Natural killer cell (primary cell): ENCODE measurements around the gene DNASE1L3. TPM values are rescaled to one million over a fixed set of nuclear protein-coding genes. Genes with fewer than 3 reads are reported as not detected.
A peak's percentile ranks its signal among the peaks of the same experiment; 100 is the strongest.

Experiments
- ATAC-seq, 3 donors: fragments of 150-1000 bp in 2 of 3; fragments of 200-7000 bp in 1 of 3; cut with Tn5 transposase; 1 replicate in 1 of 3; 2 replicates in 2 of 3; pipeline ENCODE4 v1.10.0; 2021; ENCODE audit warnings: mild to moderate bottlenecking in 2 of 3, moderate library complexity in 2 of 3
- DNase-seq, 2 donors: peaks; one replicate each; pipeline versions ENCODE4 v3.0.0 to v3.0.0-alpha.2; 2013 to 2021; ENCODE audit warnings: mixed read lengths in 1 of 2
- H3K27ac ChIP-seq: one replicate; pipeline ENCODE4 v1.5.1; 2013; ENCODE audit warnings: mild to moderate bottlenecking, low read length
- H3K27me3 ChIP-seq: one replicate; pipeline ENCODE4 v1.6.1; 2013; ENCODE audit warnings: low read length; ENCODE audit not compliant: control insufficient read depth, insufficient read depth
- H3K36me3 ChIP-seq: one replicate; pipeline ENCODE4 v1.6.1; 2013; ENCODE audit warnings: low read length; ENCODE audit not compliant: control insufficient read depth, insufficient read depth
- H3K4me1 ChIP-seq: one replicate; pipeline ENCODE4 v1.6.1; 2013; ENCODE audit warnings: low read length; ENCODE audit not compliant: control insufficient read depth, insufficient read depth
- H3K4me3 ChIP-seq: one replicate; pipeline ENCODE4 v1.5.1; 2013; ENCODE audit warnings: low read length
- H3K9me3 ChIP-seq: one replicate; pipeline ENCODE4 v1.6.1; 2013; ENCODE audit warnings: low read length; ENCODE audit not compliant: control insufficient read depth, insufficient read depth
- H3K27ac Mint-ChIP-seq, 2 donors: one replicate each; pipeline ENCODE4 v1.8.0; 2022; ENCODE audit warnings: mild to moderate bottlenecking in 2 of 2, mixed read lengths in 2 of 2, moderate library complexity in 1 of 2
- H3K27me3 Mint-ChIP-seq, 2 donors: one replicate each; pipeline ENCODE4 v1.8.0; 2022; ENCODE audit warnings: low read depth in 2 of 2, mixed read lengths in 2 of 2
- H3K36me3 Mint-ChIP-seq: one replicate; pipeline ENCODE4 v1.8.0; 2022; ENCODE audit warnings: mixed read lengths
- H3K4me1 Mint-ChIP-seq, 2 donors: one replicate each; pipeline ENCODE4 v1.8.0; 2022; ENCODE audit warnings: mixed read lengths in 2 of 2
- H3K4me3 Mint-ChIP-seq: one replicate; pipeline ENCODE4 v1.8.0; 2022; ENCODE audit warnings: mild to moderate bottlenecking, moderate library complexity, mixed read lengths
- H3K9me3 Mint-ChIP-seq, 2 donors: one replicate each; pipeline ENCODE4 v1.8.0; 2022; ENCODE audit warnings: mixed read lengths in 2 of 2
- WGBS: methylation state at CpG from one replicate; pipeline ENCODE4 v1.1.7; 2013; ENCODE audit warnings: missing lambda C conversion rate; ENCODE audit not compliant: insufficient coverage; 5-methylcytosine and 5-hydroxymethylcytosine counted together
- intact Hi-C: fragments of 100-400 bp; cut with micrococcal nuclease; formaldehyde crosslinking; loops from one replicate; pipeline ENCODE4 v1.14.2; 2022
- total RNA-seq, 4 donors: library from RNA; stranded (reverse); fragments of 120-200 nt in 1 of 4; gene quantifications; one replicate each; pipeline versions ENCODE4 v1.2.3 to v1.2.4, GENCODE V29; 2013 to 2022
- TF ChIP-seq, protein P1 (sequence below): fragments of 200-600 bp; IDR thresholded peaks from one replicate; pipeline ENCODE4 v1.8.0; 2022; ENCODE audit warnings: antibody characterized with exemption

The DNASE1L3 gene
- total RNA-seq, 3 donors from 2014 or later (not counting 1 experiment from before 2014, with no cell fraction given), result 1.3 TPM; not detected in 2

DNA sequence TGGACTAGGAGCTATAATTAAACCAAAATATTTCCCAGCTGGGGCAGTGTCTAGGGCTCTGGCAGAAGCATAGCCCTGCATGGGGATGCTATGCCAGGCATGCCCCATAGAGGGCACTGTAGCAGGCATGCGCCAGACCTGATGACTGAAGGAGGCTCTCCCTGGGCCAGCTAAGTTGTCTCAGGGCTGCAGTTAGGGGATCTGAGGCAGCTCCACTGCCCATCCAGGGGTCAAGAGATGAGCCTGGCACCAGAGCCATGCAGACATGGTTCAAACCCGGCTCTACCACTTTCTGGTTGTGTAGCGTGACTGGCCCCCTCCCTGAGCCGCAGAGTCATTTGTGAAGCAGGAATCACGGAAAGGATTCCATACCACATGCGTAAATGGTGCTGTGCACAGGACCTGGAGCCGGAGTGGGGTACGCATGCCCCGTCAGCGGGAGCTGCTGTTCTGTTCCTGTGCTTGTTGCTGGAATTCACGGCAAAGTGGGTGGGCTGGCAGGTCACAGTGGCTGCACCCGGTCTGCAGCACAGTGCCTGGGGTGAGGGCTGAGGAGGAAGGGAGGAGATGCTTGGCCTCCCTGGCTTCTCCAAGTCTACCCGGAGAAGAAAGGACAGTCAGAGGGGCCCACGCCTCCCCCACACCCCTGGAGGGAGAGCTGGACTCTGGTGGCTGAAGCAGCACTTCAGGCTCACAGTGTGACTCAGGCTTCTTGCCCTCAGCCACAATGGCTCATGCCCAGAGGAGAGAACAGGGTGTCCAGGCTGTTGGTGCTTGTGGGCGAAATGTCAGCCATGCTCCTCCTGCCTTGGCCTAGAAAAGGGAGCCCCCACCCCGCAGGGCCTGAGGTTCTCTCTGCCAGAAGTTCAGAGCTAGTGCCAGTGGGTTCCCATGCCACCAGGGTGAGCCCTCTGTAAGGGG lies 43.1 kb downstream of the DNASE1L3 start:
- WGBS, result 95% methylated on average over 16 of the region's 16 CpGs
- no peaks in the 10 kb centered on the region for H3K4me1 Mint-ChIP-seq
- H3K36me3 ChIP-seq, result peaks cover 13% of the 10 kb centered on the region
- no peaks in the 10 kb centered on the region for H3K9me3 Mint-ChIP-seq
- no peaks in the 10 kb centered on the region for H3K27me3 ChIP-seq
- no peaks in the 10 kb centered on the region for H3K9me3 ChIP-seq
- TF ChIP-seq, protein P1, sequence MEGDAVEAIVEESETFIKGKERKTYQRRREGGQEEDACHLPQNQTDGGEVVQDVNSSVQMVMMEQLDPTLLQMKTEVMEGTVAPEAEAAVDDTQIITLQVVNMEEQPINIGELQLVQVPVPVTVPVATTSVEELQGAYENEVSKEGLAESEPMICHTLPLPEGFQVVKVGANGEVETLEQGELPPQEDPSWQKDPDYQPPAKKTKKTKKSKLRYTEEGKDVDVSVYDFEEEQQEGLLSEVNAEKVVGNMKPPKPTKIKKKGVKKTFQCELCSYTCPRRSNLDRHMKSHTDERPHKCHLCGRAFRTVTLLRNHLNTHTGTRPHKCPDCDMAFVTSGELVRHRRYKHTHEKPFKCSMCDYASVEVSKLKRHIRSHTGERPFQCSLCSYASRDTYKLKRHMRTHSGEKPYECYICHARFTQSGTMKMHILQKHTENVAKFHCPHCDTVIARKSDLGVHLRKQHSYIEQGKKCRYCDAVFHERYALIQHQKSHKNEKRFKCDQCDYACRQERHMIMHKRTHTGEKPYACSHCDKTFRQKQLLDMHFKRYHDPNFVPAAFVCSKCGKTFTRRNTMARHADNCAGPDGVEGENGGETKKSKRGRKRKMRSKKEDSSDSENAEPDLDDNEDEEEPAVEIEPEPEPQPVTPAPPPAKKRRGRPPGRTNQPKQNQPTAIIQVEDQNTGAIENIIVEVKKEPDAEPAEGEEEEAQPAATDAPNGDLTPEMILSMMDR, result peak; percentile 72
- no peak overlapping the region for H3K27ac ChIP-seq
- H3K27ac Mint-ChIP-seq, result no peak overlapping the region
- ATAC-seq, result peak; percentile 75 to 86 (median 83)
- no peaks in the 10 kb centered on the region for H3K36me3 Mint-ChIP-seq
- intact Hi-C loops, result loop anchor here (1.0 kb wide), 1 partner anchor 159 kb away; the partner anchor contains the start of gene FLNB
- H3K4me1 ChIP-seq, result no peaks in the 10 kb centered on the region
- no peak overlapping the region for H3K4me3 ChIP-seq
- H3K27me3 Mint-ChIP-seq, result no peaks in the 10 kb centered on the region
- peak; percentile 31 to 70 for DNase-seq
- H3K4me3 Mint-ChIP-seq, result no peak overlapping the region

DNA sequence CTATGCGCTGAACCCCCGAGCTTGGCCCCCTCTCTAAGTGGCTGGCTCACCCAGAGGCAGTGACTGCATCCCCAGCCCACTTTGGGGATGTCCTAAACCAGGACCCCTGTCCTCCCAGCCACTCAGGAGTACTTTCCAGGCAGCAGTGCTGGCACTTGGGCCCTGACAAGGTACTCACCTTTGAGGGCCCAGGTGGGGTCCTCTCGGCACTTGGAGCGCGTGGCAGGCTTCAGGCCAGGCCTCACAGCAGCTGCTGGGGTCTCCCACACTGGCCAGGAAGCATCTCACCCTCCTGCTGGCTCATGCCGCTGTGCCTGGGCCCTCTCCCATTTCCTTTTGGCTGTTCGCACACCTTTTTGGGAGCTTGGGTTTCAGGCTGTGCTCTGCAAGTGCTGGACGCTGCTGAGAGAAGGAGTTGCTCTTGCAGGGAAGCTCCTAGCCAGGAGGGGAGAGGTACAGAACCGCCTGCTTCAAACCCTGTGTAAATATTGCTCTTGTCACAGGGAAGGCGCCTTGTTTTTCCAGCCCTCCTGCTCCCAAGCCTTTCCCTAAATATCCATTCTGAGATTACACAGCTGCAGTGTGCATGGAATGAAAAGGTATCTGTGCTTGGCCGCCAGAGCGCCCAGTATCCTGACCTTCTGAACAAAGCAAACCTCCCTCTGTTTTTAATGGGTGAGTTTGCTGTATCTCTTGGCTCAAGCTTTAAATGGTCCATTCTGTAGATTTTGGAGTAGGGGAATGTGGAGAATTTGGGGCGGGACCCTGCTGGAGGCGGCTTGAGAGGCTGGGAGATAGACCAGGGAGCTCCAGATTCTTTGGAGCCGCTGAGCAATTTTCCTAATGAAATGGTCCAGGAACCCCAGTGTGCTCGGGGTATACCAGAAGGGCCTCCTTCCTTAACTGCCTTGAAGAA lies 45.6 kb downstream of the DNASE1L3 start:
- Mint-ChIP-seq H3K4me1 (peaks cover 0 to 4% of the 10 kb centered on the region in 2 donors), H3K4me3 (no peak overlapping the region), H3K36me3 (no peaks in the 10 kb centered on the region), H3K27me3 (no peaks in the 10 kb centered on the region), H3K9me3 (no peaks in the 10 kb centered on the region), H3K27ac (no peak overlapping the region)
- H3K4me3 ChIP-seq, result no peak overlapping the region
- intact Hi-C loops, result no loop called here
- no peak overlapping the region for H3K27ac ChIP-seq
- no peaks in the 10 kb centered on the region for H3K4me1 ChIP-seq
- H3K9me3 ChIP-seq, result no peaks in the 10 kb centered on the region
- 95% methylated on average over 13 of the region's 16 CpGs for WGBS
- no peak for ATAC-seq
- peaks cover 13% of the 10 kb centered on the region for H3K36me3 ChIP-seq
- TF ChIP-seq, protein P1, result no peak
- DNase-seq, result no peak
- no peaks in the 10 kb centered on the region for H3K27me3 ChIP-seq

DNA sequence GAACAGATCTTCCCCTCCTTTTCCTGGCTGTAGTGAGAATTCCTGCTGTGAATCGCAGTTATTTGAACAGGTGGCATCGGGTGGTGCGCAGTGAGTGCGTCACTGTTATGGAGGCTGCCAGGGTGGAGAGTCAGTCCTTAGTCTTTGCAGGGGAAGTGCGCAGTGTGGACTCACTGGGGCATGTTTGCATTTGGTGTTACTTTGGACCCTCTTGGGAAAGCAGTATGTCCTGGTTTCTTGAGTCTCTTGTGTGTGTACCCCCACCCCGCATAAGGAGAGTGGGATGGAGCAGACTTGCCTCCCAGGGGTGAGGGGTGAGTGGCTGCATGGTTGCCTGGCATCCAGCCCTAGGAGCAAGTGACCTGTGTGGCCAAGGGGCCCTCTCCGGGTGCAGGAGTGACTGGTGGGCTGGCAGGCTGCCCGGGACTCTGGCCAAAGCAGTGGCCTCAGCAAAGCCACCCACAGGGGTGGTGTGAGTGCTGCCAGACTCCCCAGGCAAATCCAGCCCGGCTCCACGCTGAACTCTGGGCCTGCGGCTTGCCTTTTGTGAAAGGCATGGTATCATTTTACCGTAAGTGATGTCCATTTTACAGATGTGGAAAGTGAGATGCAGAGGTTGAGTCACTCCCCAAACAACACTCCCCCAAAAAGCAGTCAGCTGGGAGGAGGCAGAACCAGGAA lies 46.4 kb downstream of the DNASE1L3 start:
- ATAC-seq (peak in 1 of 3 donors; percentile 19), DNase-seq (no peak)
- no peaks in the 10 kb centered on the region for H3K9me3 Mint-ChIP-seq
- TF ChIP-seq, protein P1, result no peak
- 91% methylated on average over 12 of the region's 12 CpGs for WGBS
- H3K27me3 Mint-ChIP-seq, result no peaks in the 10 kb centered on the region
- Histone ChIP-seq H3K27ac (no peak overlapping the region), H3K9me3 (no peaks in the 10 kb centered on the region), H3K27me3 (no peaks in the 10 kb centered on the region), H3K4me1 (no peaks in the 10 kb centered on the region), H3K4me3 (no peak overlapping the region), H3K36me3 (peaks cover 9% of the 10 kb centered on the region)
- H3K36me3 Mint-ChIP-seq, result no peaks in the 10 kb centered on the region
- peaks cover 0 to 4% of the 10 kb centered on the region in 2 donors for H3K4me1 Mint-ChIP-seq
- no peak overlapping the region for H3K4me3 Mint-ChIP-seq
- intact Hi-C loops, result no loop called here
- no peak overlapping the region for H3K27ac Mint-ChIP-seq
